IMR-90 (cell line): Measurements from ENCODE around the gene KRTAP10-1. TPM values are rescaled to one million over a fixed set of nuclear protein-coding genes. Genes with fewer than 3 reads are reported as not detected.

Experiments
- ATAC-seq: fragments of 200-7000 bp; cut with Tn5 transposase; 2 replicates; pipeline ENCODE4 v1.9.1; 2020; ENCODE audit warnings: low read depth, mild to moderate bottlenecking, moderate library complexity
- BruUV-seq: library from RNA; stranded (reverse); fragments of 400-500 nt; replicated peaks from 2 replicates; lab custom pipeline; 2021; lab: Mats Ljungman, UMichigan
- CTCF ChIA-PET: fragments of 300-600 bp; formaldehyde crosslinking; extraction: SDS; loops from one replicate; lab custom pipeline; 2021; ENCODE audit warnings: antibody characterized with exemption; lab: Yijun Ruan, JAX
- POLR2A ChIA-PET: fragments of 300-600 bp; sonication (Branson Sonifier 250); formaldehyde crosslinking; loops from one replicate; lab custom pipeline; 2022; ENCODE audit warnings: antibody characterized with exemption; ENCODE audit not compliant: unreplicated experiment; lab: Charles Lee
- DNase-seq: peaks from one replicate; pipeline ENCODE4 v3.0.0; 2013
- H2AFZ ChIP-seq: replicated peaks from 2 replicates; pipeline ENCODE3; 2013; ENCODE audit warnings: low read length, mild to moderate bottlenecking; ENCODE audit not compliant: poor library complexity
- H2AK5ac ChIP-seq: 2 replicates; pipeline ENCODE4 v1.6.1; 2013; ENCODE audit warnings: low read depth, low read length, inconsistent platforms
- H2AK9ac ChIP-seq: replicated peaks from 2 replicates; pipeline ENCODE3; 2013; ENCODE audit warnings: mild to moderate bottlenecking, low read depth, low read length, moderate library complexity; ENCODE audit not compliant: poor library complexity
- H2BK120ac ChIP-seq: 2 replicates; pipeline ENCODE4 v1.6.1; 2013; ENCODE audit warnings: low read depth, low read length, inconsistent platforms
- H2BK15ac ChIP-seq: 3 replicates; pipeline ENCODE4 v1.6.1; 2013; ENCODE audit warnings: low read depth, low read length, inconsistent platforms
- H2BK20ac ChIP-seq: 2 replicates; pipeline ENCODE4 v1.6.1; 2013; ENCODE audit warnings: low read depth, mild to moderate bottlenecking, inconsistent platforms, low read length, moderate library complexity
- H2BK5ac ChIP-seq: 2 replicates; pipeline ENCODE4 v1.6.1; 2013; ENCODE audit warnings: mild to moderate bottlenecking, low read depth, low read length, inconsistent platforms; ENCODE audit not compliant: poor library complexity, severe bottlenecking
- H3K14ac ChIP-seq: replicated peaks from 2 replicates; pipeline ENCODE4 v1.6.1; 2013; ENCODE audit warnings: low read depth, low read length, inconsistent platforms
- H3K18ac ChIP-seq: 2 replicates; pipeline ENCODE4 v1.6.1; 2013; ENCODE audit warnings: low read depth, low read length, control low read depth
- H3K23ac ChIP-seq: 2 replicates; pipeline ENCODE4 v1.6.1; 2013; ENCODE audit warnings: low read depth, low read length, inconsistent platforms
- H3K27ac ChIP-seq: 2 replicates; pipeline ENCODE4 v1.5.1; 2013; ENCODE audit warnings: mild to moderate bottlenecking, control low read depth, low read length; ENCODE audit not compliant: insufficient read depth
- H3K27me3 ChIP-seq: 2 replicates; pipeline ENCODE4 v1.6.1; 2013; ENCODE audit warnings: low read length; ENCODE audit not compliant: control insufficient read depth, insufficient read depth
- H3K36me3 ChIP-seq: 2 replicates; pipeline ENCODE4 v1.6.1; 2013; ENCODE audit warnings: low read length, mixed read lengths; ENCODE audit not compliant: control insufficient read depth, insufficient read depth
- H3K4ac ChIP-seq: 2 replicates; pipeline ENCODE4 v1.6.1; 2013; ENCODE audit warnings: low read depth, low read length, inconsistent platforms
- H3K4me1 ChIP-seq: 2 replicates; pipeline ENCODE4 v1.6.1; 2013; ENCODE audit warnings: low read length, mixed read lengths; ENCODE audit not compliant: control insufficient read depth, insufficient read depth
- H3K4me2 ChIP-seq: 2 replicates; pipeline ENCODE4 v1.6.1; 2013; ENCODE audit warnings: low read depth, mild to moderate bottlenecking, control low read depth, low read length, moderate library complexity
- H3K4me3 ChIP-seq: 2 replicates; pipeline ENCODE4 v1.5.1; 2013; ENCODE audit warnings: low read depth, mild to moderate bottlenecking, control low read depth, low read length, moderate library complexity; ENCODE audit not compliant: insufficient read depth
- H3K56ac ChIP-seq: 2 replicates; pipeline ENCODE4 v1.6.1; 2013; ENCODE audit warnings: low read length, inconsistent platforms; ENCODE audit not compliant: insufficient read depth; ENCODE audit errors: extremely low read depth
- H3K79me1 ChIP-seq, 2 experiments: 2 replicates each; pipeline ENCODE4 v1.6.1; 2013; ENCODE audit warnings: low read length in 2 of 2, inconsistent platforms in 1 of 2, low read depth in 1 of 2
- H3K9ac ChIP-seq: 2 replicates; pipeline ENCODE4 v1.6.1; 2013; ENCODE audit warnings: low read depth, low read length, control low read depth
- H3K9me1 ChIP-seq: 2 replicates; pipeline ENCODE4 v1.6.1; 2013; ENCODE audit warnings: low read length, inconsistent platforms; ENCODE audit not compliant: insufficient read depth
- H3K9me3 ChIP-seq: 2 replicates; pipeline ENCODE4 v1.6.1; 2013; ENCODE audit warnings: low read length; ENCODE audit not compliant: control insufficient read depth, insufficient read depth
- H4K20me1 ChIP-seq: 2 replicates; pipeline ENCODE4 v1.6.1; 2013; ENCODE audit warnings: low read length, inconsistent platforms; ENCODE audit not compliant: insufficient read depth
- H4K5ac ChIP-seq: 2 replicates; pipeline ENCODE4 v1.6.1; 2013; ENCODE audit warnings: mild to moderate bottlenecking, low read depth, low read length, control low read depth
- H4K8ac ChIP-seq, 2 experiments: 2 replicates each; pipeline ENCODE4 v1.6.1; 2013; ENCODE audit warnings: low read depth in 2 of 2, low read length in 2 of 2, control low read depth in 1 of 2, inconsistent platforms in 1 of 2
- H4K91ac ChIP-seq: 2 replicates; pipeline ENCODE4 v1.6.1; 2013; ENCODE audit warnings: low read depth, low read length, inconsistent platforms; ENCODE audit not compliant: insufficient read depth
- CHD1 ChIP-seq: IDR thresholded peaks from 2 replicates; pipeline ENCODE4 v1.6.1; 2012; ENCODE audit warnings: low read depth, low read length, improper control_type of control experiment
- CTCF ChIP-seq: conservative IDR thresholded peaks from 2 replicates; pipeline ENCODE4 v1.5.1; 2012; ENCODE audit warnings: mild to moderate bottlenecking, low read depth, low read length, improper control_type of control experiment
- FOS ChIP-seq: fragments of 150-350 bp; IDR thresholded peaks from 2 replicates; pipeline ENCODE4 v1.6.1; 2016; ENCODE audit warnings: low read depth, low read length
- MAFK ChIP-seq: IDR thresholded peaks from 2 replicates; pipeline ENCODE4 v1.6.1; 2012; ENCODE audit warnings: low read depth, low read length, improper control_type of control experiment
- MAZ ChIP-seq: IDR thresholded peaks from 2 replicates; pipeline ENCODE4 v1.6.1; 2012; ENCODE audit warnings: low read depth, mild to moderate bottlenecking, low read length, improper control_type of control experiment, moderate library complexity, borderline replicate concordance
- MXI1 ChIP-seq: IDR thresholded peaks from 2 replicates; pipeline ENCODE4 v1.6.1; 2012; ENCODE audit warnings: low read depth, mild to moderate bottlenecking, low read length, moderate library complexity, borderline replicate concordance
- NFE2L2 ChIP-seq: fragments of 150-350 bp; IDR thresholded peaks from 2 replicates; pipeline ENCODE4 v1.6.1; 2016; ENCODE audit warnings: low read depth, mild to moderate bottlenecking, low read length
- POLR2A ChIP-seq: IDR thresholded peaks from 2 replicates; pipeline ENCODE4 v1.6.1; 2012; ENCODE audit warnings: mild to moderate bottlenecking, low read depth, low read length
- RAD21 ChIP-seq: IDR thresholded peaks from 2 replicates; pipeline ENCODE4 v1.6.1; 2012; ENCODE audit warnings: low read length, improper control_type of control experiment
- RFX5 ChIP-seq: IDR thresholded peaks from 2 replicates; pipeline ENCODE4 v1.8.0; 2012; ENCODE audit warnings: low read depth, mild to moderate bottlenecking, low read length, moderate library complexity
- SMC3 ChIP-seq: fragments of 150-350 bp; IDR thresholded peaks from 2 replicates; pipeline ENCODE4 v1.6.1; 2016; ENCODE audit warnings: low read depth, mild to moderate bottlenecking, antibody characterized with exemption, low read length, moderate library complexity
- USF2 ChIP-seq: fragments of 150-350 bp; IDR thresholded peaks from 2 replicates; pipeline ENCODE4 v1.6.1; 2017; ENCODE audit warnings: mild to moderate bottlenecking, antibody characterized with exemption, low read length, low read depth
- WGBS, 2 experiments: methylation state at CpG; one replicate each; pipeline versions ENCODE4 v1.1.5 to v1.1.7; 2013; ENCODE audit warnings: missing lambda C conversion rate in 2 of 2; ENCODE audit not compliant: insufficient read length in 1 of 2; ENCODE audit errors: extremely low coverage in 2 of 2; 5-methylcytosine and 5-hydroxymethylcytosine counted together
- dilution Hi-C: fragments of 300-500 bp; cut with HindIII; formaldehyde crosslinking; loops from one replicate; pipeline ENCODE4 v1.14.3; 2018; ENCODE audit warnings: low sequenced_read_pairs; ENCODE audit not compliant: unreplicated experiment
- in situ Hi-C: fragments of 300-500 bp; cut with MboI; formaldehyde crosslinking; loops from 3 replicates; pipeline ENCODE4 v1.14.3; 2019; ENCODE audit warnings: low sequenced_read_pairs, inconsistent platforms, mixed read lengths
- intact Hi-C: fragments of 100-400 bp; cut with micrococcal nuclease; formaldehyde crosslinking; loops from 2 replicates; pipeline ENCODE4 v1.10.0; 2022
- polyA plus RNA-seq, 3 experiments: library from polyadenylated mRNA; depleted of rRNA; stranded (reverse); fragments of >200 nt; gene quantifications; 2 replicates each; pipeline ENCODE4 v1.2.3, GENCODE V29; 2012; ENCODE audit warnings: low replicate concordance in 1 of 3
- total RNA-seq: library from RNA; depleted of rRNA; stranded (reverse); fragments of >200 nt; gene quantifications from 2 replicates; pipeline ENCODE4 v1.2.3, GENCODE V29; 2012
- TF ChIP-seq, protein P1 (sequence below): fragments of 150-350 bp; IDR thresholded peaks from 2 replicates; pipeline ENCODE4 v1.6.1; 2016; ENCODE audit warnings: low read depth, mild to moderate bottlenecking, low read length, moderate library complexity, borderline replicate concordance

The KRTAP10-1 gene
- total and polyA plus RNA-seq, 2 of the 4 experiments (the other 2 are of a cell fraction), result not detected

DNA sequence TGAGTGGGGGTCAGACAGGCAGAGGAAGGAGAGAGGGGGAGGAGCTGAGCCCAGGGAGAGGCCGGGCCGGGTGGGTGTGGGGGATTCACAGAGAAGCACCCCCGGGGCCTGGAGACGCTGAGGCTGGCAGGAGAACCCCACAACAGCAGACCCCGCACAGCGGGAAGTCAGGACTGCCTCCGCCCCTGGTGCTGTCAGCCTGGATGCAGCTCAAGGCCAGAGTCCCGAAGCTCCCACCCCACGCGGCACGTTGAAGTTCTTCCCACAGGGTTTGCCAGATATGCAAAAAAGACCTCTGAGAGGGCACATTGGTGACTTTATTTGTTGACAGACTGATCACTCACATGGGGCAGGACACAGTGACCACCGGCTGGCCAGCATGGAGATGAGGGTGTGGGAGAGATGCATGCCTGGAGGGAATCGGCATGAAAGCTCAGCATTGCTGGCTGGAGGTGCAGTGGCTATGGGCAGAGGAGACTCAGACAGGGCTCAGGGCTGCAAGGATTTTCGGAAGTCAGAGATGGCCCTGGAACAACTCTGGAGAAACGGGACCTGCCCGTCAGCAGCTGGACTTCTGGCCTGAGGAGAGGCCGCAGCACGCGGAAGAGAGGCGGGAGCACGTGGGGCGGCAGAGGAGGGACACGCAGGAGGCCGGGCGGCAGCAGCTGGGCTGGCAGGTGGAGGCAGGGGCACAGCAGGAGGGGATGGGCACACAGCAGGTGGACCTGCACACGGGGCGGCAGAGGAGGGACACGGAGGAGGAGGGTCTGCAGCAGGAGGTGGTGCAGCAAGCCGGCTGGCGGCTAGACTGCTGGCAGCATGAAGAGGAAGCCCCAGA lies 17.7 kb upstream of the KRTAP10-1 start (continued):
- TF ChIP-seq MAZ, result no peak

DNA sequence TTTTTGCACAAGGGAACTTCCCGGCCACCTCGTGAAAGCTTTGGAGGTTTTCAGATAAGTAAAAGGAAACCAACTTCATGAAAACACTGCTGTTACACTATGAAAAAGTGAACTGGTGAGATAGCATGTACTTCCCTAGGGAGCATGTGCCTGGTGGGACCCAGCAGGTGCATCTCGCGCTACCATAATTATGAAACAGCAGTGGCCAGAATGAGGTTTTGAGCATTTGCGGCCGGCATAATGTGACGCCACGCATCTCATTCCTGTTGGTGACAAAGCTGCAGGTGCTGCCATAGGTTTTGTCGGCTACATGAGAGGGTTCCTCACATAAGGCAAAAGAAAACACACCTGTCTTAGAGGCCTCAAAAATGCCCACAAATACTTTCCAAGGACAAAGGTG lies 16.9 kb upstream of the KRTAP10-1 start:
- Histone ChIP-seq H2BK20ac (no peak overlapping the region), H3K27me3 (peaks cover 17% of the 10 kb centered on the region), H3K4me3 (no peak overlapping the region), H4K20me1 (no peaks in the 10 kb centered on the region), H3K9me3 (no peaks in the 10 kb centered on the region), H3K56ac (no peak overlapping the region), H3K14ac (no peak overlapping the region), H3K18ac (no peak overlapping the region), H3K9me1 (no peaks in the 10 kb centered on the region), H4K5ac (no peak overlapping the region), H2BK5ac (no peak overlapping the region), H2BK15ac (no peak overlapping the region), H2BK120ac (no peak overlapping the region), H3K4ac (no peak overlapping the region), H3K4me1 (no peaks in the 10 kb centered on the region), H3K23ac (no peak overlapping the region), H2AK9ac (no peak overlapping the region), H4K8ac (no peak overlapping the region), H3K4me2 (no peak overlapping the region), H3K79me1 (no peaks in the 10 kb centered on the region), H3K9ac (no peak overlapping the region), H2AK5ac (no peak overlapping the region), H3K27ac (no peak overlapping the region), H2AFZ (no peak overlapping the region), H4K91ac (no peak overlapping the region), H3K36me3 (no peaks in the 10 kb centered on the region)
- no peak for DNase-seq
- ChIA-PET POLR2A (no interaction called here), CTCF (no interaction called here)
- intact Hi-C loops, result no loop called here
- WGBS, 2 experiments, result 92% methylated on average over 2 of the region's 9 CpGs; no CpG with 5 or more reads in 1 of the 2 experiments
- BruUV-seq, result no TSS peak
- no peak for ATAC-seq
- in situ Hi-C loops, result no loop called here
- dilution Hi-C loops, result no loop called here
- no peak for TF ChIP-seq CHD1
- TF ChIP-seq NFE2L2, result no peak
- TF ChIP-seq SMC3, result no peak
- no peak for TF ChIP-seq RAD21
- TF ChIP-seq USF2, result no peak
- no peak for TF ChIP-seq CTCF
- TF ChIP-seq FOS, result no peak
- no peak for TF ChIP-seq MAFK
- TF ChIP-seq POLR2A, result no peak
- TF ChIP-seq RFX5, result no peak
- TF ChIP-seq, protein P1, sequence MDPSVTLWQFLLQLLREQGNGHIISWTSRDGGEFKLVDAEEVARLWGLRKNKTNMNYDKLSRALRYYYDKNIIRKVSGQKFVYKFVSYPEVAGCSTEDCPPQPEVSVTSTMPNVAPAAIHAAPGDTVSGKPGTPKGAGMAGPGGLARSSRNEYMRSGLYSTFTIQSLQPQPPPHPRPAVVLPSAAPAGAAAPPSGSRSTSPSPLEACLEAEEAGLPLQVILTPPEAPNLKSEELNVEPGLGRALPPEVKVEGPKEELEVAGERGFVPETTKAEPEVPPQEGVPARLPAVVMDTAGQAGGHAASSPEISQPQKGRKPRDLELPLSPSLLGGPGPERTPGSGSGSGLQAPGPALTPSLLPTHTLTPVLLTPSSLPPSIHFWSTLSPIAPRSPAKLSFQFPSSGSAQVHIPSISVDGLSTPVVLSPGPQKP, result no peak
- no peak for TF ChIP-seq MXI1
- TF ChIP-seq MAZ, result no peak
